ENCODE results near the gene ABCA6. TPM values are rescaled to one million over a fixed set of nuclear protein-coding genes. Genes with fewer than 3 reads are reported as not detected.
"Not testable (repeated sequence)": the region's sequence is repeated elsewhere in the genome, so short reads cannot be mapped to it uniquely, and the experiment has no call there.

ABCA6 gene
- total RNA-seq, 3 donors from 2014 or later = 0.08 to 0.24 (median 0.22) TPM

DNA sequence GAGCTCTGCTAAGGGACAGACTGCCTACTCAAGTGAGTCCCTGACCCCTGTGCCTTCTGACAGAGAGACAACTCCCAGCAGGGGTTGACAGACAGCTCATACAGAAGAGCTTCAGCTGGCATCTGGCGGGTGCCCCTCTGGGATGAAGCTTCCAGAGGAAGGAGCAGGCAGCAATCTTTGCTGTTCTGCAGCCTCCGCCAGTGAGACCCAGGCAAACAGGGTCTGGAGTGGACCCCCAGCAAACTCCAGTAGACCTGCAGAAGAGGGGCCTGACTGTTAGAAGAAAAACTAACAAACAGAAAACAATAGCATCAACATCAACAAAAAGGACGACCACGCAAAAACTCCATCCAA is 70.5 kb downstream of the ABCA6 start:
- not testable (repeated sequence) for DNase-seq; ATAC-seq; H3K27me3 Mint-ChIP-seq (ENCODE audit: low read depth); H3K36me3 Mint-ChIP-seq (ENCODE audit: insufficient read depth); H3K4me3 Mint-ChIP-seq
- H3K4me1 Mint-ChIP-seq (ENCODE audit: low read depth) = peaks cover 22% of the 10 kb centered on the region
- peaks cover 15% of the 10 kb centered on the region for H3K9me3 Mint-ChIP-seq

DNA sequence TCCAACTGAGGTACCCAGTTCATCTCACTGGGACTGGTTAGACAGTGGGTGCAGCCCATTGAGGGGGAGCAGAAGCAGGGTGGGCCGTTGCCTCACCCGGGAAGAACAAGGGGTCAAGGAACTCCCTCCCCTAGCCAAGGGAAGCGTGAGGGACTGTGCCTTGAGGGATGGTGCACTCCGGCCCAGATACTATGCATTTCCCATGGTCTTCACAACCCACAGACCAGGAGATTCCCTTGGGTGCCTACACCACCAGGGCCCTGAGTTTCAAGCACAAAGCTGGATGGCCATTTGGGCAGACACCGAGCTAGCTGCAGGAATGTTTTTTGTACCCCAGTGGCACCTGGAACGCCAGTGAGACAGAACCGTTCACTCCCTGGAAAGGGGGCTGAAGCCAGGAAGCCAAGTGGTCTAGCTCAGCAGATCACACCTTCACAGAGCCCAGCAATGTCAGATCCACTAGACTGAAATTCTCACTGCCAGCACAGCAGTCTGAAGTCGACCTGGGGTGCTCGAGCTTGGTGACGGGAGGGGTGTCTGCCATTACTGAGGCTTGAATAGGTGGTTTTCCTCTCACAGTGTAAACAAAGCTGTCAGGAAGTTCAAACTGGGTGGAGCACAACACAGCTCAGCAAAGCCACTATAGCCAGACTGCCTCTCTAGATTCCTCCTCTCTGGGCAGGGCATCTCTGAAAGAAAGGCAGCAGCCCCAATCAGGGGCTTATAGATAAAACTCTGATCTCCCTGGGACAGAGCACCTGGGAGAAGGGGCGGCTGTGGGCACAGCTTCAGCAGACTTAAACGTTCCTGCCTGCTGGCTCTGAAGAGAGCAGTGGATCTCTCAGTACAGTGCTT is 71.1 kb downstream of the ABCA6 start:
- not testable (repeated sequence) for ATAC-seq; H3K4me3 Mint-ChIP-seq; H3K27me3 Mint-ChIP-seq (ENCODE audit: low read depth); DNase-seq; H3K36me3 Mint-ChIP-seq (ENCODE audit: insufficient read depth)
- Mint-ChIP-seq H3K9me3 (peaks cover 15% of the 10 kb centered on the region), H3K4me1 (ENCODE audit: low read depth) (peaks cover 27% of the 10 kb centered on the region)

DNA sequence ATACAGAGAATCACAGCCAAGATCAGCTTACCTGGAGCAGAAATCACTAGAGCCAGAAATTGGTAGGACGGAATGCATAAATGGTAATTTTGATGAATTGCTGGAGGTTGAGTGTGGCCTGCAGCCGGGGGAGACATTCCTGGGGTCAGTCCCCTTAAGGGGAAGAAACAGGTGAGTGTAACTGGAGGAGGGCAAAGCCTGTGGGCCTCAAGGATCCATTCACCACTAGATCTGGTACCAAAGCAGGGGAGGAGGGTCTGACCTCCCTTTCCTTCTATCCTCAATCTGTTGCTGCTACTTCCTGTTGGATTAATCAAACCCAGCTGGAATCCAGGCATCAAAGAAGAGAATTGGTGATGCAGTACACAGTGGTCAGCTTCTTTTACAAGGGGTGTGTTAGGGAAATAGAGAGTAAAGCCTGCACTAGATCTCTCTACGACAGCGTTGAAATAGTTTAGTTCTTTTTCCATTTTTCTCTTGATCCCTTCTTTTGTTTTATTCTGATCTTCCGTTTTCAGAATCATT is 72.4 kb downstream of the ABCA6 start:
- Mint-ChIP-seq H3K36me3 (ENCODE audit: insufficient read depth) (no peaks in the 10 kb centered on the region), H3K9me3 (peaks cover 13% of the 10 kb centered on the region), H3K4me1 (ENCODE audit: low read depth) (peaks cover 34% of the 10 kb centered on the region), H3K4me3 (no peak overlapping the region), H3K27me3 (ENCODE audit: low read depth) (peaks cover 5% of the 10 kb centered on the region)
- no peak for DNase-seq
- ATAC-seq = no peak

DNA sequence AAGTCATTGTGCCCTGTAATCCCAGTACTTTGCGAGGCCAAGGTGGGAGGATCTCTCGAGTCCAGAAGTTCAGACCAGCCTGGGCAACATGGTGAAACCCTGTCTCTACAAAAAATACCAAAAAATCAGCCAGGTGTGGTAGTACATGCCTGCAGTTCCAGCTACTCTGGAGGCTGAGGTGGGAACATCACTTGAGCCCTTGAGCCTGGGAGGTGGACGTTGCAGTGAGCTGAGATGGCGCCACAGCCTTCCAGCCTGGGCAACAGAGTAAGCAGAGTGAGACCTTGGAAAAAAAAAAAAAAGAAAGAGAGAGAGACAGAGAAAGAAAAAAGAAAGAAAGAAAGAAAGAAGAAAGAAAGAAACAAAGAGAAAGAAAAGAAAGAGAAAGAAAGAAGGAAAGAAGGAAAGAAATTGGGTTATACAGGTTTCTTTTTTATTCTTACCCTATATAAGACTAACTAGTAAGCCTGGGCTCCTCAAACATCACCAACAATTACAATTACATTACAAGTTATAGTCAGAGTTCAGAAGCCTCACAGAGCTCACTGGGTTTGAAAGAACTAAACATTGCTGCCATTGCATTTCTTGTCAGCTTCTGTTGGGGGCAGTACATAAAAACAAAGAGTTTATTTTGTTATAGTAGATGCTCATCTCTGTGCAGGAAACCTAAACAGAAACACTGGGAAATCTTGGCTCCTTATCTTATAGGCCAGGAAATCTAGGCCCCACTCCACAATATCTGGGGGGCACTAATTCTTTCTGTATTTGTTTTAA is 74.2 kb downstream of the ABCA6 start:
- DNase-seq (no peak), ATAC-seq (no peak)
- Mint-ChIP-seq H3K36me3 (ENCODE audit: insufficient read depth) (no peaks in the 10 kb centered on the region), H3K9me3 (peaks cover 6% of the 10 kb centered on the region), H3K27me3 (ENCODE audit: low read depth) (peaks cover 8% of the 10 kb centered on the region), H3K4me1 (ENCODE audit: low read depth) (peaks cover 34% of the 10 kb centered on the region), H3K4me3 (no peak overlapping the region)

DNA sequence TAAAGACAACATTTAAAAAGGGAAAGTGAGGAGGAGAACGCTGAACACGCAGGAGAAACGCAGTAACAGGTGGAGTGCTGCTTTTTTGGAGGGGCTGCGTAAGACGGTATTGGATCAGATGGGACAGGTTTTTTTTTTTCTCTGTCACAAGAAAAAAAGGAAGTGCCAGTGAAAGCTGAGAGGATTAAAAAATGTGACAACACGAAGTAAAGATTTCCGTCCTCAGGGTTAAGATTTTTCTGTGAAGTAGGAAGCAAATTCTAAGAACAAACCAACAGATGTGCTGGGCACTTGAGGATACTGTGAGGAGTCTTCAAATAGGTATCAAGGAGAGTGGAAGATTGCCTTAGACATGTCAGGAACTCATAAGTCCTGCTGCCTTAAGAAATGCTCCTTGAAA is 75.2 kb downstream of the ABCA6 start:
- H3K27me3 Mint-ChIP-seq (ENCODE audit: low read depth) = peaks cover 8% of the 10 kb centered on the region
- H3K9me3 Mint-ChIP-seq = no peaks in the 10 kb centered on the region
- no peaks in the 10 kb centered on the region for H3K36me3 Mint-ChIP-seq (ENCODE audit: insufficient read depth)
- DNase-seq (no peak), ATAC-seq (no peak)
- H3K4me1 Mint-ChIP-seq (ENCODE audit: low read depth) = peaks cover 32% of the 10 kb centered on the region
- no peak overlapping the region for H3K4me3 Mint-ChIP-seq

DNA sequence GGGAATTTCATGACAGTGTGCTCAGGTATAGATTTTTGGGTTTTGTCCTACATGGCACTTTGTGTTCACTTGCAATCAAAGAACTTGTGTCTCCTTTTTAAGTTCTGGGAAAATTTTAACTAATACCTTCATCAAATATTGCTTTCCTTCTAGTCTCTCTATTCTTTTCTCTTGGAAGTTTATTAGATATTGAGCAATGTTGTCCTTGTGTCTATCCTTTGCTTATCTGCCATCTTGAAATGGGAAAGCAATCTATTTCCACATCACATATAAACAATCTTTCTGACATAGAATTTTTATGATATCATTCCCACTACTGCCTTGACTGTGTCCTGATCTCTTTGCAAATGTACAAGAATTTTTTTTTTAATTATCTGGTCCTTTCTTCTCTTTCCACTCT is 76.6 kb downstream of the ABCA6 start:
- Mint-ChIP-seq H3K36me3 (ENCODE audit: insufficient read depth) (no peaks in the 10 kb centered on the region), H3K9me3 (no peaks in the 10 kb centered on the region), H3K4me1 (ENCODE audit: low read depth) (peaks cover 21% of the 10 kb centered on the region), H3K4me3 (no peak overlapping the region), H3K27me3 (ENCODE audit: low read depth) (peaks cover 8% of the 10 kb centered on the region)
- DNase-seq (no peak), ATAC-seq (no peak)

DNA sequence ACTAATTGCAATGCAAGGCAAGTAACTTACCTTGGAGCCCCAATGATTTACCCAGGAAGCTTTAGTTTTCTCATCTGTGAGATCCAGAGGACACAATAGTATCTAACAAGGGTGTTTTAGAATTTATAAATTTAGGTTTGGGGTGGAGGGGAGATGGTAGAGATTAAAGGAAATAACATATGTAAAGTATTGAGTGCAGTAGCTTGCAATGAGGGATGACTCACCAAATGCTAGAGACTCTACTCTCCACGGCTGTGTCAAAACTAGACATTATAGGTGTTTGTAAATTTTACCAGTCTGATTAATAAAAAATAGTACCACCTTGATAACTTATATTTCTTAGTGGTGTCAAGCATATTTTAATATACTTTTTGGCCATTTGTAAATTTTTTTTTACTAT is 77.2 kb downstream of the ABCA6 start:
- DNase-seq = no peak
- Mint-ChIP-seq H3K4me1 (ENCODE audit: low read depth) (peaks cover 21% of the 10 kb centered on the region), H3K36me3 (ENCODE audit: insufficient read depth) (no peaks in the 10 kb centered on the region), H3K27me3 (ENCODE audit: low read depth) (peaks cover 8% of the 10 kb centered on the region), H3K9me3 (no peaks in the 10 kb centered on the region), H3K4me3 (no peak overlapping the region)
- no peak for ATAC-seq

DNA sequence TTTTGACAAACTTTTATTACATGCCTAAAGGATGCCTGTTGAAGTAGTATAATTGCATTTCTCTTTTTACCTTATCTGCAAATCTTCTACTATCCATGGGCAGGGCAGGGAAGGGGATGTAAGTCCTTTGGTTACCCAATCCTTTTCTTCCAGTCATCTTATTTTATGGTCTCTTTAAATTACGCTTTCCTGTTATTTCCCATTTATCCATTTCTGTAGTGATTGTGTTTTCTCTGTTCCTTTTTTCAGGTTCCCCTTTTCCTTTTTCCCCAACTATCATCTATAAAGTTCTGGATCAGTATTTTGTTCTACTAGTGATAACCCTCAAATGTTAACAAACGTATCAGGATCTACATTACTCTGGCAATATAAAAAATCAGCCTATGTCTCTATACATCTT is 77.7 kb downstream of the ABCA6 start:
- Mint-ChIP-seq H3K9me3 (peaks cover 2% of the 10 kb centered on the region), H3K36me3 (ENCODE audit: insufficient read depth) (no peaks in the 10 kb centered on the region), H3K4me3 (no peak overlapping the region), H3K27me3 (ENCODE audit: low read depth) (peaks cover 10% of the 10 kb centered on the region), H3K4me1 (ENCODE audit: low read depth) (peaks cover 21% of the 10 kb centered on the region)
- ATAC-seq (no peak), DNase-seq (no peak)

DNA sequence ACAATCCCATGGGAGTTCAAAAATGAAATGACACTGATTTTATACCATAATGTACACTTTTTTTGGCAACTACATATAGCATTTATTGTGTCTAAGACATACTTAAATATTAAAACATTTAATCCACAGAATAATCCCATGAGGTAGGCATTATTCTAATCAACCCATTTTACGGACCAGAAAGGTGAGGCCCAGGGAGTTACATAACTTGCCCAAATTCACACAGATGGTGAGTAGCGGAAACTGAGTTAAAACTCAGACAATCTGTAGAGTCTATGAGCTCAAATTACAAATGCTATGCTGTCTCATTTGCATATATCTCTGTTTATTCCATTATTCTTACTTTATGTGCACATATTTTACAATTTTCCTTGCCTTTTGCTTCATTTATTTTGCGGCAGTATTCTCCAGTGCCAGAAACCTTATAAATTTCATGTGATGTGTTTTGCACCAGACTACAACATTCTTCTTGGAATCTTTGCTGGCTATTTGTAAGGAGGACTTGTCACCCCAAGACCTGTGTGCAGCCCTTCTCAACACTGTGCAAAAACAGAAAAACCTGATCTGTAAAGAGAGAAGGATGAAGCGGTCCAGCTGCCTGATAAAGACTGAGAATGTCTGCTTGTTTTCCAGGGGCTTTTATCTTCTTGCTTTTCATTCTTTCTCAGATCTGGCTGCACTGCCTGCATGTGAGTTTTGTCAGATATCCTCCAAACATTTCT is 78.7 kb downstream of the ABCA6 start:
- DNase-seq (no peak), ATAC-seq (no peak)
- Mint-ChIP-seq H3K9me3 (peaks cover 4% of the 10 kb centered on the region), H3K4me3 (no peak overlapping the region), H3K36me3 (ENCODE audit: insufficient read depth) (no peaks in the 10 kb centered on the region), H3K27me3 (ENCODE audit: low read depth) (peaks cover 10% of the 10 kb centered on the region), H3K4me1 (ENCODE audit: low read depth) (peaks cover 19% of the 10 kb centered on the region)

DNA sequence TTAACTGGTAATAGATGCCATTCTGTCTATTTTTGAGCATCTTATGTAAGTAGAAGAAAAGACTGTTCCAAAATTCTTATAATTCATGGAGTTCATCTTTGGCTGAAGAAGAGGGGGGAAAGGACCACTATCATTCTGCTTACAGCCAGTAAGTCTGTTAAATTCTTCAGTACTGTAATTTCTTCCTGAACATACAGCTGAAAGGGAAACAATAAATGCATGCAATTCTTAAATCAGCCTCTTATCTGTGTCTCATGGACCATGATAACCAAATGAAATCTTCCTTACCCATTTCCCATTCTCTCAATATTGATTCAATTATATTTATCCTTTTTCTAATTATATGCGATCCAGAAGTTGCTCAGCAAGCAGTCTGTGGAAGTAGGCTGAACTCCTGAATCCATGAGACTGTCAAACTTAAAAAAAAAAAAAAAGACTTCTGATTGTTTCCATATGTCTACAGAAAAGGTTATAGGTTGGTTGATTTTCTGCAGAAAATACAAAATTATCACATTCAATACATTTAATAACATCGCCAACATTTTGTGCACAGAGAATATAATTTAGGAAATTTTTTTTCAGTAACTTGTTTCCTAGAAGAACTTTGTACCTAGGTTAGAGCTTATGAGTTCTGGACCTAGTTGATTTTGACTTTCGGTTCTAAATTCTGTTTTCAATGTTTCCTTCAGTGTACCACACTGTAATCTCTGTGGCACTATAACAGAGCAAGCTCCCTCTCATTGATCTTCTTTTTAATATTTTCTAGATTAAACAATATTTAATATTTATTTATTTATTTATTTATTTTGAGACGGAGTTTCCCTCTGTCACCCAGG is 79.8 kb downstream of the ABCA6 start:
- H3K4me3 Mint-ChIP-seq = no peak overlapping the region
- DNase-seq (no peak), ATAC-seq (no peak)

DNA sequence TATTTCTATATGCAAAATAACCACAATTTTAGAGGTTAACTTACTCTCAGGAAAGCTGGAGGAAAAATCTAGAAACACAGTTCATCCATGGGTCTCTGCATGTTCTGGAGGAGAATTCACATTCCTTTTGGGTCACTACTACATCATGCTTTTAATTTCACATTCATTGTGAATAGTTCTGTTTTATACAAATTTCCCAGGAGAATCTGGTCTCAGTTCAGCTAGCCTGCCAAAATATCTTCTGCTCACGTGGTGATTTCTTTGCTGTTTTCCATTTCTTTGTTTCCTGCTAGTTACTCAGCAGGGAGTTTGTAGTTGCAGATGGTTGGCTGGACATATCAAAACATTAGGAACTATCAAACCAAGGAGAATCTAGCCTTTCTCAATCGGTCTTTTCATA is 80.9 kb downstream of the ABCA6 start, which contains the start of gene ABCA9:
TSS of gene ABCA9 (minus strand) at position 106 of the 400 bp plus-strand sequence. CDS start 9,801 bp downstream, outside the sequence.
- Mint-ChIP-seq H3K9me3 (peaks cover 19% of the 10 kb centered on the region), H3K4me1 (ENCODE audit: low read depth) (peaks cover 8% of the 10 kb centered on the region), H3K36me3 (ENCODE audit: insufficient read depth) (peaks cover 1% of the 10 kb centered on the region), H3K4me3 (no peak within 1 kb of the TSS), H3K27me3 (ENCODE audit: low read depth) (peaks cover 9% of the 10 kb centered on the region)
- ATAC-seq = no peak
- DNase-seq = no peak

More for the DNA sequence above, 79.8 kb downstream of the ABCA6 start:
- peaks cover 17% of the 10 kb centered on the region for H3K4me1 Mint-ChIP-seq (ENCODE audit: low read depth)
- peaks cover 10% of the 10 kb centered on the region for H3K27me3 Mint-ChIP-seq (ENCODE audit: low read depth)
- H3K9me3 Mint-ChIP-seq = peaks cover 10% of the 10 kb centered on the region
- no peaks in the 10 kb centered on the region for H3K36me3 Mint-ChIP-seq (ENCODE audit: insufficient read depth)

DNA sequence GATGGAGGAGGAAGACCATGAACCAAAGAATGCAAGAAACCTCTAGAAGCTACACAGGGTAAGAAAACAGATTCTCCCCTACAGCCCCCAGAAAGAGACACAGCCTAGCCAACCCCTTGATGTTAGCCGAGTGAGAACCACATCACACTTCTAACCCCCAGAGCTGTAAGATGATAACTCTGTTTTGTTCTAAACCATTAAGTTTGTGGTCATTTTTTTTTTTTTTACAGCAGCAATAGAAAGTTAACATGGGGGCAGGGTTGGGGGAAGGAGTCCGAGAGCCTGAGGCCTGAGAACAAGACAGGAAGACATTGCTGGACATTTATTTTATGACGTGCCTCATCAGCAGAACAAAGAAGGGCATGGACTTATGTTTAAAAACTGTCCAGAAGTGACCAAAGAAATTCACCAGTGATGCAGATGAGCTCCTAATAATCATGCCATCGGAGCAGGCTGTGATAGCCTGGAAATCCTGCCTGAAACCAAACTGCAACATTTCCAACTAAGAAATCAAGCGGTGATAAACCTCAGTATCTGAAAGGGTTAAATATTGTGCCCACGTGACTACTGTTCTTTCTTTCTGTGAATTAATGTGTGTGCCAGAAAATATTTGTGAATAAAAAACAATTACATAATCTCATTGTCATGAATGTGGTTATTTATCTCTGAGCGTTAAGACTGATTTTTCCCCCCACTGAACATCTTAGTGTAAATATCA is 82.1 kb downstream of the ABCA6 start:
- peaks cover 6% of the 10 kb centered on the region for H3K27me3 Mint-ChIP-seq (ENCODE audit: low read depth)
- no peak overlapping the region for H3K4me3 Mint-ChIP-seq
- peaks cover 1% of the 10 kb centered on the region for H3K36me3 Mint-ChIP-seq (ENCODE audit: insufficient read depth)
- no peaks in the 10 kb centered on the region for H3K4me1 Mint-ChIP-seq (ENCODE audit: low read depth)
- no peak for DNase-seq
- peaks cover 27% of the 10 kb centered on the region for H3K9me3 Mint-ChIP-seq
- ATAC-seq = no peak

DNA sequence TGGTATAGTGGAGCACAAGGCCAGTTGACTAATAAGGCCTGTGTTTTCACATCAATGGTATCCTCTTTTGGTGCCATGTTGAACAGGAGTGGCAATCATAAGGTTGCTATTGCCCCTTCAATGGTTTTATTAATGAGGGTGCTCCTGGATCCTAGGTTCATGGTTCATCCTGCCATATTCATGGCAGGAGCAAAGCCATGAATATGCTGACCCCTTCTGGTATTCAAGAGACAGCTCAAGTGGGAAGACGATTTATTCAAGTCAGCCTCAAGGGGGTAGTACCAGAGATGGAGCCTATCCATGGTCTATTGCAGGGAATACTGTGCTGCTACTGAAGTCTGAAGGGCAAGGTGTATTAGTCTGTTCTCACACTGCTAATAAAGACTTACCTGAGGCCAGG is 83.5 kb downstream of the ABCA6 start:
- ATAC-seq = no peak
- Mint-ChIP-seq H3K4me3 (no peak overlapping the region), H3K9me3 (peaks cover 35% of the 10 kb centered on the region), H3K4me1 (ENCODE audit: low read depth) (no peaks in the 10 kb centered on the region), H3K36me3 (ENCODE audit: insufficient read depth) (peaks cover 1% of the 10 kb centered on the region), H3K27me3 (ENCODE audit: low read depth) (peaks cover 2% of the 10 kb centered on the region)
- DNase-seq = no peak

Measured in activated T-cell treated with anti-CD3 and anti-CD28 coated beads, Interleukin-2, amount 50 U/mL, for 4 hours (primary cell).